Uterus (tissue), 2 donors: ENCODE measurements around the gene ATF7IP2.

ENCODE experiments used
- CTCF ChIP-seq, 4 experiments: fragments of 200-600 bp in 2 of 4; fragments of 450-650 bp in 2 of 4; sonication (generic) in 2 of 4; IDR thresholded peaks; one replicate each; pipeline ENCODE4 v1.5.1; 2016 to 2019; ENCODE audit warnings: antibody characterized with exemption in 4 of 4, mild to moderate bottlenecking in 2 of 4, moderate library complexity in 1 of 4
- POLR2A ChIP-seq, 2 donors: fragments of 450-650 bp; IDR thresholded peaks; one replicate each; pipeline ENCODE4 v1.6.1; 2016; ENCODE audit warnings: antibody characterized with exemption in 2 of 2, mild to moderate bottlenecking in 1 of 2, moderate library complexity in 1 of 2

- TF ChIP-seq CTCF (IDR thresholded peaks at IDR 0.05) (no peak), POLR2A (IDR thresholded peaks at IDR 0.05) (peak in 1 of 2 donors; percentile 62)
These were observed at the start of gene ATF7IP2 for GRCh38 chr16:10385725-10386516.
